ENCODE results near the gene TAF6. TPM values are rescaled to one million over a fixed set of nuclear protein-coding genes. Genes with fewer than 3 reads are reported as not detected.

TAF6 gene
- total and polyA plus RNA-seq, 2 of the 4 experiments (the other 2 are of a cell fraction): 11.3 to 55.3 TPM

GRCh38 chr7:100074841-100075240, 44.3 kb downstream of the TAF6 start:
- H2AK5ac ChIP-seq (ENCODE audit: low read depth, low read length): no peak overlapping the region
- H3K4me3 ChIP-seq (ENCODE audit: insufficient read depth, low read depth, low read length): no peak overlapping the region
- TF ChIP-seq CHD1 (IDR thresholded peaks at IDR 0.05; ENCODE audit: low read depth, low read length): no peak
- peak; percentile 72 for TF ChIP-seq MAFK (IDR thresholded peaks at IDR 0.05; ENCODE audit: low read depth, low read length)
- no peak for TF ChIP-seq USF2 (IDR thresholded peaks at IDR 0.05; ENCODE audit: low read depth, low read length)
- TF ChIP-seq ELK1 (IDR thresholded peaks at IDR 0.05; ENCODE audit: borderline replicate concordance, low read depth, low read length): no peak
- no peak for TF ChIP-seq BHLHE40 (IDR thresholded peaks at IDR 0.05; ENCODE audit: low read depth, low read length)
- TF ChIP-seq NFE2L2 (IDR thresholded peaks at IDR 0.05; ENCODE audit: low read depth, low read length): no peak
- H4K8ac ChIP-seq (ENCODE audit: low read depth in 2 of 2, low read length in 2 of 2): no peak overlapping the region
- no peak overlapping the region for H2AFZ ChIP-seq (replicated peaks; ENCODE audit: low read length, poor library complexity)
- ATAC-seq (ENCODE audit: low read depth) (no peak), DNase-seq (no peak)
- ChIA-PET POLR2A (ENCODE audit: unreplicated experiment) (no interaction called here), CTCF (no interaction called here)
- WGBS, 2 experiments (ENCODE audit: extremely low coverage in 2 of 2, insufficient read length in 1 of 2): no CpG with 5 or more reads among the region's 7 CpGs
- H2BK120ac ChIP-seq (ENCODE audit: low read depth, low read length): no peak overlapping the region
- H3K23ac ChIP-seq (ENCODE audit: low read depth, low read length): no peak overlapping the region
- H3K4me1 ChIP-seq (ENCODE audit: control insufficient read depth, insufficient read depth, low read length): no peaks in the 10 kb centered on the region; the same call in 1 of the 2 replicates
- H2BK15ac ChIP-seq (ENCODE audit: low read depth, low read length): no peak overlapping the region
- no TSS peak for BruUV-seq (replicated peaks)
- no peaks in the 10 kb centered on the region for H3K27me3 ChIP-seq (ENCODE audit: control insufficient read depth, insufficient read depth, low read length)
- no peak overlapping the region for H4K91ac ChIP-seq (ENCODE audit: insufficient read depth, low read depth, low read length)
- no peak overlapping the region for H2AK9ac ChIP-seq (replicated peaks; ENCODE audit: low read depth, low read length, poor library complexity)
- H2BK5ac ChIP-seq (ENCODE audit: low read depth, low read length, poor library complexity, severe bottlenecking): no peak overlapping the region
- H2BK20ac ChIP-seq (ENCODE audit: low read depth, low read length): no peak overlapping the region
- H3K9me3 ChIP-seq (ENCODE audit: control insufficient read depth, insufficient read depth, low read length): peaks cover 62% of the 10 kb centered on the region
- H3K4ac ChIP-seq (ENCODE audit: low read depth, low read length): no peak overlapping the region
- H3K14ac ChIP-seq (replicated peaks; ENCODE audit: low read depth, low read length): no peak overlapping the region
- no peak overlapping the region for H3K9ac ChIP-seq (ENCODE audit: low read depth, low read length)
- H3K79me1 ChIP-seq (ENCODE audit: low read depth in 1 of 2, low read length in 2 of 2): peaks cover 31 to 60% of the 10 kb centered on the region in 2 experiments
- H3K4me2 ChIP-seq (ENCODE audit: low read depth, low read length): no peak overlapping the region
- H3K36me3 ChIP-seq (ENCODE audit: control insufficient read depth, insufficient read depth, low read length): peaks cover 87% of the 10 kb centered on the region
- H4K20me1 ChIP-seq (ENCODE audit: insufficient read depth, low read length): peaks cover 14% of the 10 kb centered on the region
- no peak overlapping the region for H4K5ac ChIP-seq (ENCODE audit: low read depth, low read length)
- H3K56ac ChIP-seq (ENCODE audit: extremely low read depth, insufficient read depth, low read length): no peak overlapping the region
- dilution Hi-C loops (cut with HindIII; ENCODE audit: low sequenced_read_pairs, unreplicated experiment): no loop called here
- no peak overlapping the region for H3K18ac ChIP-seq (ENCODE audit: low read depth, low read length)
- intact Hi-C loops (cut with micrococcal nuclease): no loop called here
- in situ Hi-C loops (cut with MboI; ENCODE audit: low sequenced_read_pairs): no loop called here
- 0 out of 2 replicates have a peak, but pooled peaks cover under 1% of the 10 kb centered on the region for H3K9me1 ChIP-seq (ENCODE audit: insufficient read depth, low read length)
- no peak overlapping the region for H3K27ac ChIP-seq (ENCODE audit: insufficient read depth, low read length)
